Measurements from ENCODE around the gene AP4B1.

The AP4B1 gene

GRCh38 chr1:113928941-113929749 lies 24.5 kb upstream of the AP4B1 start, which contains the start of gene HIPK1 (continued):
- peak; percentile 15 for TF ChIP-seq SETDB1 (IDR thresholded peaks at IDR 0.05; ENCODE audit: insufficient read length, low read length)
- no peak for TF ChIP-seq ZNF837 (tag by site-specific recombination; IDR thresholded peaks at IDR 0.05)
- peak; percentile 63; the same call in 1 of the 2 replicates for TF ChIP-seq INSM2 (tag by site-specific recombination; IDR thresholded peaks at IDR 0.05)
- no peak for TF ChIP-seq ZNF223 (tag by site-specific recombination; IDR thresholded peaks at IDR 0.05)
- TF ChIP-seq RBAK (tag by site-specific recombination; IDR thresholded peaks at IDR 0.05): no peak
- peak; percentile 30; the same call in 1 of the 2 replicates for TF ChIP-seq MZF1 (tag by site-specific recombination; IDR thresholded peaks at IDR 0.05; ENCODE audit: borderline replicate concordance)
- TF ChIP-seq ZNF354C (tag by site-specific recombination; IDR thresholded peaks at IDR 0.05; ENCODE audit: borderline replicate concordance, low read depth): no peak
- TF ChIP-seq ZNF560 (tag by site-specific recombination; IDR thresholded peaks at IDR 0.05; ENCODE audit: borderline replicate concordance): no peak
- peak; percentile 70; the same call in 1 of the 2 replicates for TF ChIP-seq HOXD13 (CRISPR knock-in tag; IDR thresholded peaks at IDR 0.05; ENCODE audit: borderline replicate concordance)
- TF ChIP-seq ZNF146 (tag by site-specific recombination; IDR thresholded peaks at IDR 0.05): no peak
- TF ChIP-seq ZNF19 (tag by site-specific recombination; IDR thresholded peaks at IDR 0.05; ENCODE audit: low read depth): no peak
- peak; percentile 50 for TF ChIP-seq GLIS1 (tag by site-specific recombination; IDR thresholded peaks at IDR 0.05)
- no peak for TF ChIP-seq ZNF148 (tag by site-specific recombination; IDR thresholded peaks at IDR 0.05; ENCODE audit: borderline replicate concordance)
- TF ChIP-seq ZNF670 (tag by site-specific recombination; IDR thresholded peaks at IDR 0.05; ENCODE audit: low read depth): no peak
- TF ChIP-seq ZNF292 (tag by site-specific recombination; IDR thresholded peaks at IDR 0.05; ENCODE audit: borderline replicate concordance, low read depth): no peak
- TF ChIP-seq KLF10 (tag by site-specific recombination; IDR thresholded peaks at IDR 0.05): peak; percentile 67; the same call in 1 of the 2 replicates
- TF ChIP-seq ZNF37A (tag by site-specific recombination; IDR thresholded peaks at IDR 0.05): no peak
- TF ChIP-seq ZNF555 (tag by site-specific recombination; conservative IDR thresholded peaks at IDR 0.05): no peak
- TF ChIP-seq ZNF114 (tag by site-specific recombination; IDR thresholded peaks at IDR 0.05): no peak
- TF ChIP-seq YY1 (tag by site-specific recombination; IDR thresholded peaks at IDR 0.05): peak; percentile 99
- TF ChIP-seq ZNF433 (tag by site-specific recombination; IDR thresholded peaks at IDR 0.05; ENCODE audit: low read depth): no peak
- peak; percentile 90 for TF ChIP-seq SP7 (tag by site-specific recombination; IDR thresholded peaks at IDR 0.05)
- peak; percentile 73; the same call in 1 of the 2 replicates for TF ChIP-seq ZSCAN30 (tag by site-specific recombination; IDR thresholded peaks at IDR 0.05)
- TF ChIP-seq ZNF501 (tag by site-specific recombination; IDR thresholded peaks at IDR 0.05): peak; percentile 99
- no peak for TF ChIP-seq ZNF571 (tag by site-specific recombination; IDR thresholded peaks at IDR 0.05)
- no peak for TF ChIP-seq ZNF473 (tag by site-specific recombination; IDR thresholded peaks at IDR 0.05)
- TF ChIP-seq ZBTB7A (tag by site-specific recombination; IDR thresholded peaks at IDR 0.05; ENCODE audit: low read depth): 0 out of 2 replicates have a peak, but pooled peaks have one; percentile 28
- peak; percentile 89 for TF ChIP-seq ZNF580 (tag by site-specific recombination; IDR thresholded peaks at IDR 0.05)
- peak; percentile 89 for TF ChIP-seq KLF17 (tag by site-specific recombination; IDR thresholded peaks at IDR 0.05)
- TF ChIP-seq ZFP3 (tag by site-specific recombination; IDR thresholded peaks at IDR 0.05; ENCODE audit: low read depth): no peak
- TF ChIP-seq HOXA7 (CRISPR knock-in tag; IDR thresholded peaks at IDR 0.05; ENCODE audit: borderline replicate concordance): no peak
- no peak for TF ChIP-seq ZNF776 (tag by site-specific recombination; IDR thresholded peaks at IDR 0.05; ENCODE audit: borderline replicate concordance)
- TF ChIP-seq ZNF785 (tag by site-specific recombination; IDR thresholded peaks at IDR 0.05): peak; percentile 46; the same call in 1 of the 2 replicates
- TF ChIP-seq HOXC10 (CRISPR knock-in tag; IDR thresholded peaks at IDR 0.05): no peak
- TF ChIP-seq ZNF248 (tag by site-specific recombination; IDR thresholded peaks at IDR 0.05): no peak
